GM19351 (cell line): Measurements from ENCODE around the gene MCCC1.
"Not testable (repeated sequence)": the region's sequence is repeated elsewhere in the genome, so short reads cannot be mapped to it uniquely, and the experiment has no call there.

Experiments used
- ATAC-seq: cut with Tn5 transposase; IDR thresholded peaks from one replicate; pipeline ENCODE4 v1.9.1; 2021; ENCODE audit warnings: mild to moderate bottlenecking, moderate library complexity; ENCODE audit not compliant: unreplicated experiment

Gene MCCC1

GRCh38 chr3:182993486-182994201 lies 105.7 kb downstream of the MCCC1 start:
- ATAC-seq, result not testable (repeated sequence)

GRCh38 chr3:182989566-182989965 lies 109.7 kb downstream of the MCCC1 start:
- no peak for ATAC-seq

GRCh38 chr3:182986021-182986420 lies 113.3 kb downstream of the MCCC1 start:
- ATAC-seq, result no peak

GRCh38 chr3:182983876-182984275 lies 115.4 kb downstream of the MCCC1 start:
- ATAC-seq, result no peak

GRCh38 chr3:182981038-182981380 lies 118.3 kb downstream of the MCCC1 start:
- ATAC-seq, result no peak

- peak; percentile 87 for ATAC-seq
Measured at GRCh38 chr3:182980204-182981037, 118.9 kb downstream of the MCCC1 start, which contains the start of gene DCUN1D1. DCUN1D1 (minus strand) TSS chr3:182980538; CDS start chr3:182980489, 49 bp downstream.

GRCh38 chr3:182979674-182980191 lies 119.6 kb downstream of the MCCC1 start:
- peak; percentile 20 for ATAC-seq

- ATAC-seq, result no peak
Measured at GRCh38 chr3:182979103-182979673, 120.1 kb downstream of the MCCC1 start.

- ATAC-seq, result no peak
Measured at GRCh38 chr3:182978387-182978786, 120.9 kb downstream of the MCCC1 start.

GRCh38 chr3:182973047-182973446 lies 126.2 kb downstream of the MCCC1 start:
- ATAC-seq, result no peak

- no peak for ATAC-seq
Measured at GRCh38 chr3:182972387-182972786, 126.9 kb downstream of the MCCC1 start.

GRCh38 chr3:182971637-182972036 lies 127.7 kb downstream of the MCCC1 start:
- ATAC-seq, result peak; percentile 39

GRCh38 chr3:182970811-182971418 lies 128.4 kb downstream of the MCCC1 start:
- no peak for ATAC-seq

- no peak for ATAC-seq
Measured at GRCh38 chr3:182969853-182970252, 129.4 kb downstream of the MCCC1 start.

- no peak for ATAC-seq
Measured at GRCh38 chr3:182969277-182969676, 130.0 kb downstream of the MCCC1 start.

- peak; percentile 55 for ATAC-seq
Measured at GRCh38 chr3:182967218-182968204, 131.8 kb downstream of the MCCC1 start.

- ATAC-seq, result no peak
Measured at GRCh38 chr3:182965861-182966366, 133.4 kb downstream of the MCCC1 start.
